HL-60 (cell line): ENCODE measurements around the gene GPAM.

Experiments
- CTCF ChIP-seq: IDR thresholded peaks from one replicate; pipeline ENCODE4 v1.5.1; 2011; ENCODE audit warnings: low read length, control low read depth, inconsistent platforms; ENCODE audit not compliant: insufficient read depth
- REST ChIP-seq: IDR thresholded peaks from 2 replicates; pipeline ENCODE4 v1.6.1; 2012; ENCODE audit warnings: low read depth; ENCODE audit not compliant: insufficient replicate concordance

- TF ChIP-seq CTCF (no peak), REST (no peak)
Observed at GRCh38 chr10:112202076-112202475, 18.5 kb upstream of the GPAM start.
